HepG2 (cell line): Measurements from ENCODE around the gene FHIP2A.

ENCODE experiments used
- CEBPB ChIP-seq: IDR thresholded peaks from 2 replicates; pipeline ENCODE4 v1.6.1; 2011; ENCODE audit warnings: low read depth, low read length, improper control_type of control experiment, borderline replicate concordance
- ESRRA ChIP-seq: sonication (generic); formaldehyde crosslinking; IDR thresholded peaks from 2 replicates; pipeline ENCODE4 v1.5.1; 2020; ENCODE audit warnings: mild to moderate bottlenecking, low read depth, missing genetic modification reagents
- KAT2B ChIP-seq: fragments of 150-350 bp; IDR thresholded peaks from 2 replicates; pipeline ENCODE4 v1.6.1; 2014; ENCODE audit warnings: low read depth, low read length, borderline replicate concordance
- SMC3 ChIP-seq: IDR thresholded peaks from 2 replicates; pipeline ENCODE4 v1.6.1; 2011; ENCODE audit warnings: low read length, improper control_type of control experiment
- ZEB1 ChIP-seq: IDR thresholded peaks from 2 replicates; pipeline ENCODE4 v1.6.1; 2012; ENCODE audit warnings: mild to moderate bottlenecking, low read depth, inconsistent platforms; ENCODE audit not compliant: insufficient replicate concordance
- ZNF263 ChIP-seq: sonication (generic); formaldehyde crosslinking; IDR thresholded peaks from 2 replicates; pipeline ENCODE4 v1.4.0; 2020; ENCODE audit warnings: missing genetic modification reagents
- ZZZ3 ChIP-seq: sonication (generic); formaldehyde crosslinking; IDR thresholded peaks from 2 replicates; pipeline ENCODE4 v1.4.0; 2020; ENCODE audit warnings: missing genetic modification reagents, mild to moderate bottlenecking, borderline replicate concordance
- TF ChIP-seq, protein P1 (sequence below): sonication (generic); formaldehyde crosslinking; IDR thresholded peaks from 2 replicates; pipeline ENCODE4 v1.4.0; 2020; ENCODE audit warnings: missing genetic modification reagents

DNA sequence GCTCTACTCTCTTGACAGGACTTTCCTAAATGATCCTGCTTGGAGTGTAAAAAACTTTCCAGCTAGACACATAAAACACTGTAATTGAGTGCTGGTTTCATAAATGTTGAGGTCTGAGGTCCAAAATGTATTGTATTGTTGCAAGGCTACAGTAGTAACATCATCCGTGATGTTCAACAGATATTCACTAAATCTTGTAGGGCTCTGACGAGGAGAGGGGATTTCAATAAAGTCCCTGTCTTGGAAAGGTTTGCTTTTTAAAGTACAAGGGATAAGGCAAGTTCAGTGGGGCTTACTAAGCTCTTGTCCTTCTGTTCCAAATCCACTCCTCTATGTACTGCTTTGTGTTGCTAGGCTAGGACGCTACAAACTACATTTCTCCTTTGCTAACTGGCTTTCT, 48.9 kb downstream of the FHIP2A start:
- no peak for TF ChIP-seq ZEB1
- TF ChIP-seq, protein P1, sequence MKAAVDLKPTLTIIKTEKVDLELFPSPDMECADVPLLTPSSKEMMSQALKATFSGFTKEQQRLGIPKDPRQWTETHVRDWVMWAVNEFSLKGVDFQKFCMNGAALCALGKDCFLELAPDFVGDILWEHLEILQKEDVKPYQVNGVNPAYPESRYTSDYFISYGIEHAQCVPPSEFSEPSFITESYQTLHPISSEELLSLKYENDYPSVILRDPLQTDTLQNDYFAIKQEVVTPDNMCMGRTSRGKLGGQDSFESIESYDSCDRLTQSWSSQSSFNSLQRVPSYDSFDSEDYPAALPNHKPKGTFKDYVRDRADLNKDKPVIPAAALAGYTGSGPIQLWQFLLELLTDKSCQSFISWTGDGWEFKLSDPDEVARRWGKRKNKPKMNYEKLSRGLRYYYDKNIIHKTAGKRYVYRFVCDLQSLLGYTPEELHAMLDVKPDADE (CRISPR knock-in tag), result no peak
- no peak for TF ChIP-seq ZZZ3 (CRISPR knock-in tag)
- no peak for TF ChIP-seq CEBPB
- no peak for TF ChIP-seq KAT2B
- no peak for TF ChIP-seq SMC3
- TF ChIP-seq ESRRA (CRISPR knock-in tag), result no peak
- TF ChIP-seq ZNF263, result no peak
